Measurements from ENCODE around the gene BAHCC1. TPM values are rescaled to one million over a fixed set of nuclear protein-coding genes. Genes with fewer than 3 reads are reported as not detected.

BAHCC1 gene
- total RNA-seq, 6 donors from 2014 or later = 8.2 to 81.7 (median 21.0) TPM

- H3K4me1 ChIP-seq = peaks cover 8 to 24% (median 12%) of the 10 kb centered on the region in 4 donors
- peak overlapping the region in 1 of 4 donors; percentile 80 for H3K27ac ChIP-seq
- TF ChIP-seq EP300 (IDR thresholded peaks at IDR 0.05) (no peak), POLR2A (IDR thresholded peaks at IDR 0.05) (no peak), POLR2AphosphoS5 (IDR thresholded peaks at IDR 0.05) (no peak), CTCF (IDR thresholded peaks at IDR 0.05) (no peak)
- H3K27me3 ChIP-seq = no peaks in the 10 kb centered on the region
- ATAC-seq (ENCODE audit: low FRiP score in 2 of 2) = no peak
- WGBS, 2 donors = 91% methylated on average over 16 to 23 of the region's 23 CpGs
- H3K9me3 ChIP-seq = no peaks in the 10 kb centered on the region
- H3K36me3 ChIP-seq = peaks cover 0 to 15% (median 7%) of the 10 kb centered on the region in 4 donors
- peak in 1 of 2 donors; percentile 56 for DNase-seq
- no peak overlapping the region for H3K4me3 ChIP-seq
These were observed 42.9 kb downstream of the BAHCC1 start for GRCh38 chr17:81438007-81438659.

GRCh38 chr17:81438688-81439087 lies 43.4 kb downstream of the BAHCC1 start:
- WGBS, 2 donors = 50 to 58% methylated on average over 2 to 9 of the region's 10 CpGs
- H3K27me3 ChIP-seq = no peaks in the 10 kb centered on the region
- no peaks in the 10 kb centered on the region for H3K9me3 ChIP-seq
- no peak overlapping the region for H3K4me3 ChIP-seq
- peaks cover 0 to 20% (median 11%) of the 10 kb centered on the region in 4 donors for H3K36me3 ChIP-seq
- no peak for TF ChIP-seq POLR2A (IDR thresholded peaks at IDR 0.05)
- no peak for TF ChIP-seq EP300 (IDR thresholded peaks at IDR 0.05)
- no peak overlapping the region for H3K27ac ChIP-seq
- H3K4me1 ChIP-seq = peaks cover 8 to 20% (median 11%) of the 10 kb centered on the region in 4 donors
- ATAC-seq (ENCODE audit: low FRiP score in 2 of 2) (no peak), DNase-seq (peak in 1 of 2 donors; percentile 29)

DNA sequence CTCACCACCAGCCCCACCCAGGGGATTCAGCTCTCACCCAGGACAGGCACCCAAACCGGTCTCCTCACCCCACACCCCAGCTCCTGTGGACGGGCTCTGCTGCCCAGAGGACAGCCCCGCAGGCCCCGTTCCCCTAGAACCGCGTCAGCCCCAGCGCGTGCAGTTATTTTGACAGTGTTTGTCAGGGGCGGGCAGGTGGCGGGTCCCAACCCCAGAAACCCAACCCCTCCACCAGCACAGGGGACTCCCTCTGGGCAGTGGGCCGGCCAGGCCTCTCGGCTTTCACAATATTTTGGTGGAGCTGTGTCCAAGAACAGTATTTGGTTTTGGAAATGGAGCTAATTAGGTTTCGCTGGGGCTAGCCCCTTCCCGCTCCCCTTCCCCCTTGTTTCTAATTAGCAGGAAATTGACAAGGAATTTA lies 44.8 kb downstream of the BAHCC1 start:
- Histone ChIP-seq H3K27me3 (no peaks in the 10 kb centered on the region), H3K4me3 (no peak overlapping the region), H3K36me3 (peaks cover 0 to 22% (median 12%) of the 10 kb centered on the region in 4 donors), H3K9me3 (no peaks in the 10 kb centered on the region), H3K4me1 (peaks cover 0 to 10% (median 3%) of the 10 kb centered on the region in 4 donors), H3K27ac (no peak overlapping the region)
- DNase-seq (peak in 1 of 2 donors; percentile 70), ATAC-seq (ENCODE audit: low FRiP score in 2 of 2) (no peak)
- WGBS, 2 donors = 84 to 87% methylated on average over 2 to 14 of the region's 14 CpGs
- TF ChIP-seq POLR2AphosphoS5 (IDR thresholded peaks at IDR 0.05) (no peak), POLR2A (IDR thresholded peaks at IDR 0.05) (no peak), EP300 (IDR thresholded peaks at IDR 0.05) (no peak), CTCF (IDR thresholded peaks at IDR 0.05) (no peak)

DNA sequence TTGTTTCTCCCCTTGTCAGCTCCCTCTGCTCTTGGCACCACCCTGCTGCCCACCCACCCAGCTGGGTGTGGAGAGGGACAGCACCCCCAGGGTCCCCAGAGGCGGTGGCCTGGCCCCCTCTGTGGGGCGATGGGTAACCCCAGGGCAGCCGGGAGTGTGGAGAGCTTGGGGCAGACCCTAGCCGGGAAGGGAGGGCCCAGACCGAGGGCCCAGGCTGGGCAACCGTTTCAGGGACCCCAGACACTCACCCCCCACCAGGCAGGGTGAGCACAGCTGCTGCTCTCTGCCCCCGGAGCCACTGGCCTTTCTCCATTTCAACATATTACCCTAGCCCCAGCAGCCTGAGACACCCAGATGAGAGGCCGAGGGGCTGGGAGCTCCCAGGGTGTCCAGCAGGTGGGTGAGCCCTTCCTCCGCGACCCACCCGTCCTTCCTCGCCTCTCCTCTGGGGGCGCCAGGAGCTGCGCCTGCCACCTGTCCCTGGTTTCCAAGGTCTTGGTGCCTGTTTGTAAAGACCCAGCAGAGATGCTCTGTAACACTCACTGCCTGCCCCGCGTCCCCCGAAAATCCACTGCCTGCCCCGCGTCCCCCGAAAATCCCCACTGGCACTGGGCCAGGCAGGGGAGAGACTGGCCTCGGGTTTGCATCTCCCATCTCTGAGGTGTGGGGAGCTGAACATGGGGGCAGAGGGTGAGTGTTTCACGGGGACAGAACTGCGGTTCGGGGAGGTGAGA lies 45.4 kb downstream of the BAHCC1 start:
- Histone ChIP-seq H3K36me3 (peaks cover 0 to 26% (median 12%) of the 10 kb centered on the region in 4 donors), H3K4me3 (no peak overlapping the region), H3K27me3 (no peaks in the 10 kb centered on the region), H3K27ac (no peak overlapping the region), H3K9me3 (no peaks in the 10 kb centered on the region), H3K4me1 (peaks cover 0 to 7% (median 3%) of the 10 kb centered on the region in 4 donors)
- DNase-seq (peak in 1 of 2 donors; percentile 76), ATAC-seq (ENCODE audit: low FRiP score in 2 of 2) (no peak)
- WGBS, 2 donors = 81 to 82% methylated on average over 24 of the region's 24 CpGs
- TF ChIP-seq CTCF (IDR thresholded peaks at IDR 0.05) = peak in 1 of 6 experiments; percentile 36
- no peak for TF ChIP-seq POLR2A (IDR thresholded peaks at IDR 0.05)

- ATAC-seq (ENCODE audit: low FRiP score in 2 of 2) = no peak
- Histone ChIP-seq H3K4me1 (peaks cover 0 to 4% (median 0%) of the 10 kb centered on the region in 4 donors), H3K4me3 (no peak overlapping the region)
These were observed 47.5 kb downstream of the BAHCC1 start for GRCh38 chr17:81442791-81443190.

More at GRCh38 chr17:81442791-81443190, 47.5 kb downstream of the BAHCC1 start:
- Histone ChIP-seq H3K27ac (no peak overlapping the region), H3K9me3 (no peaks in the 10 kb centered on the region), H3K27me3 (no peaks in the 10 kb centered on the region), H3K36me3 (peaks cover 0 to 26% (median 12%) of the 10 kb centered on the region in 4 donors)
- no peak for TF ChIP-seq POLR2A (IDR thresholded peaks at IDR 0.05)
- no peak for TF ChIP-seq POLR2AphosphoS5 (IDR thresholded peaks at IDR 0.05)
- TF ChIP-seq CTCF (IDR thresholded peaks at IDR 0.05) = no peak
- TF ChIP-seq EP300 (IDR thresholded peaks at IDR 0.05) = no peak
- 80 to 90% methylated on average over 1 to 10 of the region's 17 CpGs for WGBS, 2 donors
- DNase-seq = peak in 1 of 2 donors; percentile 80
